ENCODE measurements around the gene CRTAC1.

The CRTAC1 gene

GRCh38 chr10:98016772-98017475 lies 13.5 kb downstream of the CRTAC1 start:
- no peaks in the 10 kb centered on the region for H3K36me3 ChIP-seq (ENCODE audit: insufficient read depth, low read length)
- no peak overlapping the region for H3K9ac ChIP-seq (ENCODE audit: low read depth, low read length)
- H3K4me1 ChIP-seq (ENCODE audit: insufficient read depth, low read length) = no peaks in the 10 kb centered on the region
- no peaks in the 10 kb centered on the region for H3K9me3 ChIP-seq (ENCODE audit: control insufficient read depth, insufficient read depth, low read length)

- H3K9me3 ChIP-seq (ENCODE audit: control insufficient read depth, insufficient read depth, low read length) = no peaks in the 10 kb centered on the region
- H3K36me3 ChIP-seq (ENCODE audit: insufficient read depth, low read length) = no peaks in the 10 kb centered on the region
- no peaks in the 10 kb centered on the region for H3K4me1 ChIP-seq (ENCODE audit: insufficient read depth, low read length)
- no peak overlapping the region for H3K9ac ChIP-seq (ENCODE audit: low read depth, low read length)
Observed at GRCh38 chr10:98013776-98014175, 16.6 kb downstream of the CRTAC1 start.

- H3K36me3 ChIP-seq (ENCODE audit: insufficient read depth, low read length) = no peaks in the 10 kb centered on the region
- no peaks in the 10 kb centered on the region for H3K4me1 ChIP-seq (ENCODE audit: insufficient read depth, low read length)
- no peak overlapping the region for H3K9ac ChIP-seq (ENCODE audit: low read depth, low read length)
- no peaks in the 10 kb centered on the region for H3K9me3 ChIP-seq (ENCODE audit: control insufficient read depth, insufficient read depth, low read length)
Observed at GRCh38 chr10:98013122-98013521, 17.3 kb downstream of the CRTAC1 start.

- H3K36me3 ChIP-seq (ENCODE audit: insufficient read depth, low read length) = no peaks in the 10 kb centered on the region
- no peaks in the 10 kb centered on the region for H3K4me1 ChIP-seq (ENCODE audit: insufficient read depth, low read length)
- no peaks in the 10 kb centered on the region for H3K9me3 ChIP-seq (ENCODE audit: control insufficient read depth, insufficient read depth, low read length)
- no peak overlapping the region for H3K9ac ChIP-seq (ENCODE audit: low read depth, low read length)
Observed at GRCh38 chr10:98012644-98013043, 17.8 kb downstream of the CRTAC1 start.

- H3K9me3 ChIP-seq (ENCODE audit: control insufficient read depth, insufficient read depth, low read length) = no peaks in the 10 kb centered on the region
- H3K9ac ChIP-seq (ENCODE audit: low read depth, low read length) = no peak overlapping the region
- no peaks in the 10 kb centered on the region for H3K36me3 ChIP-seq (ENCODE audit: insufficient read depth, low read length)
- no peaks in the 10 kb centered on the region for H3K4me1 ChIP-seq (ENCODE audit: insufficient read depth, low read length)
Observed at GRCh38 chr10:98010939-98011685, 19.3 kb downstream of the CRTAC1 start.

- H3K9ac ChIP-seq (ENCODE audit: low read depth, low read length) = 0 out of 2 replicates have a peak overlapping the region, but pooled peaks have one; percentile 14
- H3K36me3 ChIP-seq (ENCODE audit: insufficient read depth, low read length) = no peaks in the 10 kb centered on the region
- no peaks in the 10 kb centered on the region for H3K4me1 ChIP-seq (ENCODE audit: insufficient read depth, low read length)
- H3K9me3 ChIP-seq (ENCODE audit: control insufficient read depth, insufficient read depth, low read length) = no peaks in the 10 kb centered on the region
Observed at GRCh38 chr10:98006266-98006665, 24.2 kb downstream of the CRTAC1 start.

- Histone ChIP-seq H3K36me3 (ENCODE audit: insufficient read depth, low read length) (no peaks in the 10 kb centered on the region), H3K4me1 (ENCODE audit: insufficient read depth, low read length) (no peaks in the 10 kb centered on the region), H3K9ac (ENCODE audit: low read depth, low read length) (no peak overlapping the region), H3K9me3 (ENCODE audit: control insufficient read depth, insufficient read depth, low read length) (no peaks in the 10 kb centered on the region; the same call in 1 of the 2 replicates)
Observed at GRCh38 chr10:98001736-98002135, 28.7 kb downstream of the CRTAC1 start.

- no peak overlapping the region for H3K9ac ChIP-seq (ENCODE audit: low read depth, low read length)
- no peaks in the 10 kb centered on the region for H3K4me1 ChIP-seq (ENCODE audit: insufficient read depth, low read length)
- H3K36me3 ChIP-seq (ENCODE audit: insufficient read depth, low read length) = no peaks in the 10 kb centered on the region
- no peaks in the 10 kb centered on the region; the same call in 1 of the 2 replicates for H3K9me3 ChIP-seq (ENCODE audit: control insufficient read depth, insufficient read depth, low read length)
Observed at GRCh38 chr10:98000346-98000745, 30.1 kb downstream of the CRTAC1 start.

GRCh38 chr10:97999923-98000248 lies 30.5 kb downstream of the CRTAC1 start:
- no peaks in the 10 kb centered on the region for H3K36me3 ChIP-seq (ENCODE audit: insufficient read depth, low read length)
- H3K9me3 ChIP-seq (ENCODE audit: control insufficient read depth, insufficient read depth, low read length) = no peaks in the 10 kb centered on the region; the same call in 1 of the 2 replicates
- no peak overlapping the region for H3K9ac ChIP-seq (ENCODE audit: low read depth, low read length)
- no peaks in the 10 kb centered on the region for H3K4me1 ChIP-seq (ENCODE audit: insufficient read depth, low read length)

GRCh38 chr10:97999066-97999922 lies 31.1 kb downstream of the CRTAC1 start:
- Histone ChIP-seq H3K9me3 (ENCODE audit: control insufficient read depth, insufficient read depth, low read length) (no peaks in the 10 kb centered on the region; the same call in 1 of the 2 replicates), H3K9ac (ENCODE audit: low read depth, low read length) (no peak overlapping the region), H3K4me1 (ENCODE audit: insufficient read depth, low read length) (no peaks in the 10 kb centered on the region), H3K36me3 (ENCODE audit: insufficient read depth, low read length) (no peaks in the 10 kb centered on the region)

GRCh38 chr10:97991871-97992270 lies 38.5 kb downstream of the CRTAC1 start:
- H3K4me1 ChIP-seq (ENCODE audit: insufficient read depth, low read length) = no peaks in the 10 kb centered on the region
- H3K36me3 ChIP-seq (ENCODE audit: insufficient read depth, low read length) = no peaks in the 10 kb centered on the region
- H3K9me3 ChIP-seq (ENCODE audit: control insufficient read depth, insufficient read depth, low read length) = no peaks in the 10 kb centered on the region
- no peak overlapping the region for H3K9ac ChIP-seq (ENCODE audit: low read depth, low read length)

- Histone ChIP-seq H3K4me1 (ENCODE audit: insufficient read depth, low read length) (no peaks in the 10 kb centered on the region), H3K9ac (ENCODE audit: low read depth, low read length) (no peak overlapping the region), H3K36me3 (ENCODE audit: insufficient read depth, low read length) (no peaks in the 10 kb centered on the region), H3K9me3 (ENCODE audit: control insufficient read depth, insufficient read depth, low read length) (no peaks in the 10 kb centered on the region)
Observed at GRCh38 chr10:97981816-97982215, 48.6 kb downstream of the CRTAC1 start.

- Histone ChIP-seq H3K36me3 (ENCODE audit: insufficient read depth, low read length) (no peaks in the 10 kb centered on the region), H3K9me3 (ENCODE audit: control insufficient read depth, insufficient read depth, low read length) (no peaks in the 10 kb centered on the region), H3K4me1 (ENCODE audit: insufficient read depth, low read length) (no peaks in the 10 kb centered on the region), H3K9ac (ENCODE audit: low read depth, low read length) (no peak overlapping the region)
Observed at GRCh38 chr10:97977673-97978072, 52.7 kb downstream of the CRTAC1 start.

GRCh38 chr10:97975598-97975997 lies 54.8 kb downstream of the CRTAC1 start:
- Histone ChIP-seq H3K9ac (ENCODE audit: low read depth, low read length) (0 out of 2 replicates have a peak overlapping the region, but pooled peaks have one; percentile 48), H3K36me3 (ENCODE audit: insufficient read depth, low read length) (no peaks in the 10 kb centered on the region), H3K9me3 (ENCODE audit: control insufficient read depth, insufficient read depth, low read length) (no peaks in the 10 kb centered on the region), H3K4me1 (ENCODE audit: insufficient read depth, low read length) (no peaks in the 10 kb centered on the region)
